ENCODE results near the gene HOXB5.

The HOXB5 gene

GRCh38 chr17:48629411-48629759, 35.8 kb upstream of the HOXB5 start:
- DNase-seq (ENCODE audit: low read depth in 3 of 3), result no peak

GRCh38 chr17:48628649-48629410, 35.3 kb upstream of the HOXB5 start:
- DNase-seq (ENCODE audit: low read depth in 3 of 3), result no peak

- no peak for DNase-seq (ENCODE audit: low read depth in 3 of 3)
These were observed 34.3 kb upstream of the HOXB5 start for GRCh38 chr17:48627623-48628521.

DNA sequence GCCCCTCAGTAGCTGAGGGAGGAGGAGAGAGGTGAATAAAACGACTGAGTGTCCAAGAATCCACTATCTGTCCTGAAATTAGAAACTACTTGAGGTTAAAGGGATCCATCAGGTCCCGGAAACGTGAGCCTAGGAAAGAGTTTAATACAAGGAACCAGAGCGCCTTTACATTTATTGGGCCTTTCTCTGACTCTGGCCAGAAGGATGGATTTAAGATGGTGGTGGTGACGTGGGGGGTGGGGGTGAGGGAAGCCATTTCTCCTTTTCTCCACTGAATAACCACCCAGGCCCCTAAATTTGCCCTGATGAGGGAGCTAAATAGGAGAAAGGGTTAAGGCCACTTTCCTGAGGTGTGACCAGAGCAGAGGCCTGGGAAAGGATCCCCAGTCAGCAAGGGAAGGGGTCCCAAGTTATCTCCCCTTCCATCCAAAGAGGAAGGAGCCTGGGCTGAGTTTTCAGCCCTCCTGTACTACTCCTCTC, 33.6 kb upstream of the HOXB5 start:
- DNase-seq (ENCODE audit: low read depth in 3 of 3), result no peak

GRCh38 chr17:48626245-48627117, 32.9 kb upstream of the HOXB5 start, which contains the start of gene HOXB9:
Gene HOXB9, minus strand, starts transcription at chr17:48626358. Its CDS starts 89 bp downstream, at chr17:48626269.
- peak in 2 of 3 experiments; percentile 55 to 58 for DNase-seq (ENCODE audit: low read depth in 3 of 3)

- DNase-seq (ENCODE audit: low read depth in 3 of 3), result peak in 1 of 3 experiments; percentile 22
These were observed 32.1 kb upstream of the HOXB5 start for GRCh38 chr17:48625495-48626244.

GRCh38 chr17:48624544-48625494, 31.2 kb upstream of the HOXB5 start:
- DNase-seq (ENCODE audit: low read depth in 3 of 3), result no peak

GRCh38 chr17:48624118-48624517, 30.5 kb upstream of the HOXB5 start:
- DNase-seq (ENCODE audit: low read depth in 3 of 3), result no peak

DNA sequence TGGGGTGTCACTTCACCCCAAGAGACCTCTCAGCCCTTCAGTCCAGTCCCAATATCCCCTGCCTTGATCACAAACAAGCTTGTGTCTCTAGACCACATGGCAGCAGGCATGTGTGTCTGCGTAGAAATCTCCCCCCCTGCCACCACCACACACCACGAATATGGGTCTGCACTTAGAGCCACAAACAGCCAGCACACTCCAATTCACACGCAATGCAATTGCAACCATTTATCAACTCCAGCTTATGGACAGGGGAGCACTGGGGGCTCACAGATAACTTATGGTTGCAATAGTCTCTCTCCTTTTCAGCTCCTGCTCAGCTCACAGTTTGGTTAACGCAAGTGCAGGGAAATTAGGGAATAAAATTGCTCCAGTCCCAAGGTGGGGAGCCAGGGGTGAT, 30.0 kb upstream of the HOXB5 start:
- DNase-seq (ENCODE audit: low read depth in 3 of 3), result no peak

GRCh38 chr17:48622857-48623256, 29.3 kb upstream of the HOXB5 start:
- no peak for DNase-seq (ENCODE audit: low read depth in 3 of 3)

DNA sequence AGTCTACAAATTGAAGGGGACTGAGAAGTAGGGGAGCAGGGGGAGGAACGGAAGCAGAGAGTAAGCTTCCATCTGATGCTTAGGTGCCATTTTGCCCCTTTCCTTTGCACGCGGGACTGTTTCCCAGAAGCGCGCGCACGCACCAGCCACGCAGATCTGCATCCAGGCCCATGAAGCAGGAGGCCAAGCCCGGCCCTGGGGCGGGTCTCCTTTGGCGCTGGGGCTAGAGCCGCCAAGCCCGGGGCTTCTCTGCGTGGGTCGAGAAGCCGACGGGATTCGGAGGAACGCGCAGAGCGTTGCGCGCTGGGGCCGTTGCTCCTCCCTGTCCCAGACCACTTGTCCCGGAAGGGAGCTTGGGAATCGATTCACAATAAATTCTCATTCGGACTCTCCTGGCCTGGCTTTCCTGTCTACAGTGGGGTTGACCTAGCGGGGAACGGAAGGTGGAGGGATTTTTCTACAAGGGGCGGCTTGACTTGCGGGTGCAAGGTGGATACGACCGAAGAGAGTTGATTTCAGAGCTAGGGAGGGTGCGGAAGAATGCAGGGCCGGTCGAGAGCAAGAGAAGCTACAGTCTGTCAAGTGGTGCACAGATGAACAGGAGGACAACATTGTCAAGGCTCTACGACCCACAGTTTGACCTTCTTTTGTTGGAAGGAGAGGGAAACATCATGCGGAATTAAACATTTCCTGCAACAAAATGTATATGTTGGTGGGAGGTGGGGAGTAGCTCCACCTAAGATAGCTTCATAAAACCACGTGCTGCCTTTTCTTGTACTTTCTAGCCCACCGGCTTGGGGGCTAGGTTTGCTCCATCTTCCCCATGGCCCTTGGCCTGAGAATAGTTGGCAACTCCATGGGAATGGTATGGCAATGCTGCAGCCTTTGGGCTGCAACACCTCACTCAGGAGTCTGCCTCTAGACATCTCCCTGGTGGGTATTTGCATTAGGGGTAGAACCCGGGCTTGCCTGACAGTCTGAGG, 28.1 kb upstream of the HOXB5 start:
- DNase-seq (ENCODE audit: low read depth in 3 of 3), result no peak

DNA sequence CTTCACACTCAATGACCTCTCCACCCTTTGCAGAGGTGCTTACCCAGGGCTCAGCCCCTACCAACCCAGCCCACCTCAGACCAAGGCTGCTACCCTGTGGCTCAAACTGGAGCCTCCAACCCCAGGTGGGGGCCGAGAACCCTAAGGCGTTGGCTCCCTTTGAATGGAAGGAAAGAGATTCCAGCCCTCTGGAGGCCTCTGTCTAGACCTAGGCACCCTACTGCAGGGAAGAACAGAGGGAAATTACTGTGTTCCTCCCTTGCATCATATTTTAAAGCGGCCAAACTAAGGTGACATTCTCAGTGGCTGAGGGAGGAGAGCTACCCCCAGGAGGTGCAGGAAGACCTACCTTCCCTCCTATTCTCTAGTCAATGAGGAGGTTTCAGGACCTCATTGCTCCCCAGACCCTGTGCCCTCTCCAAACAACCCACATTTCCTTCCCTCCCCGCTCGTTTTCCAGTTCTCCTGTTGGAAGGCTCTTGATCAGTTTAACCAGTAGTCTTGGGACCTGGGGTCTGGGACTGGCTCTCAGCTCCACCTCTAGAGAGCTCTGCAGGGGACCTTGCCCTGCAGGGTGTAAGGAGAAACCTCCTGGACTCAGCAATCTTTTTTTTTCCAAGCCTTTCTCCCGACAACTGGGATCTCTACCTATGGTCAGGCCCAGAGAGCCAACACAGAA, 27.0 kb upstream of the HOXB5 start:
- DNase-seq (ENCODE audit: low read depth in 3 of 3), result no peak

GRCh38 chr17:48619826-48620449, 26.4 kb upstream of the HOXB5 start:
- no peak for DNase-seq (ENCODE audit: low read depth in 3 of 3)

DNA sequence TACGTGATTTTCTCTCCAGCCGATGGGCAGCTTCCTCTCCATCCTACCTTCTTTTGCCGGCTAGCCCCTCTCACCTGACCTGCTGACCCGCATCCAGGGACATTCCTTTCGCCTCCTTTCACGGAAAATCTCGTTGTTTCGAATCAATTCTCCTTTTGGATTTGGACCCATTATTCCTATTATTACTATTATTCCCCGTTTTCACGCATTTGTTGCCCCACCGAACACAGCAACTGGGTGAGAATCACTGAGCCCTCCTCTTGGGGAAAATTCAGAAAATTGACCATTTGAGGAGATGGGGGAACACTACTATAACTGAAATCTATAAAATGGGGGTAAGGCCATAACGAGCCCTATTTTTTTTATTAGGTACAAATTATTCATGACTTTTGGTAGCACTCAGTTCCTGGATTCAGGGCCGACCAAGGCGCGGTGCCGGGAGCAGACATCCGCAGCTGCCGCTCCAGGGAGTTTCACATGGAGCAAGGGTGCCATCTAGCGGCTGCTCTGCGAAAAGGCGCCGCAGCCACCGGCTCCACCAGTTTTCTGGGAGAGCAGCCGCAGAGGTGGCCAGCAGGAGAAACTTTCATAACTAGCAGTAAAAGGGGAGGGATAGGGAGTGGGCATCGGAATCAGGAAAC, 24.8 kb upstream of the HOXB5 start:
- peak; percentile 67 to 76 (median 75) for DNase-seq (ENCODE audit: low read depth in 3 of 3)

GRCh38 chr17:48617471-48618255, 24.1 kb upstream of the HOXB5 start:
- DNase-seq (ENCODE audit: low read depth in 3 of 3), result no peak

All from stimulated activated CD4-positive, alpha-beta T cell treated with anti-CD3 and anti-CD28 coated beads, TNF-alpha, amount 100 ng/mL, for 4 hours (primary cell).